KMS-11 (cell line): ENCODE data around the gene TMEM119.

ENCODE experiments used
- H2AFZ ChIP-seq: fragments of 200-600 bp; sonication (generic); 2 replicates; pipeline ENCODE4 v1.6.1; 2016; ENCODE audit warnings: antibody characterized with exemption, mixed run types, low read depth
- H3K27ac ChIP-seq: fragments of 200-600 bp; sonication (generic); 2 replicates; pipeline ENCODE4 v1.6.1; 2016; ENCODE audit warnings: mild to moderate bottlenecking, mixed run types
- H3K27me3 ChIP-seq: fragments of 200-600 bp; sonication (generic); 2 replicates; pipeline ENCODE4 v1.6.1; 2017; ENCODE audit warnings: mild to moderate bottlenecking, low read depth, mixed run types, moderate library complexity; ENCODE audit not compliant: insufficient read depth
- H3K36me3 ChIP-seq: fragments of 200-600 bp; sonication (generic); 2 replicates; pipeline ENCODE4 v1.6.1; 2017; ENCODE audit warnings: mild to moderate bottlenecking, mixed run types; ENCODE audit not compliant: insufficient read depth
- H3K4me1 ChIP-seq: fragments of 200-600 bp; sonication (generic); 2 replicates; pipeline ENCODE4 v1.6.1; 2016; ENCODE audit warnings: mild to moderate bottlenecking, low read depth, mixed run types; ENCODE audit not compliant: poor library complexity, severe bottlenecking
- H3K4me2 ChIP-seq: fragments of 200-600 bp; sonication (generic); 2 replicates; pipeline ENCODE4 v1.7.0; 2016; ENCODE audit warnings: mild to moderate bottlenecking, mixed run types
- H3K4me3 ChIP-seq: fragments of 200-600 bp; sonication (generic); IDR thresholded peaks from 2 replicates; pipeline ENCODE4 v1.6.1; 2017; ENCODE audit warnings: low read depth, low read length, mixed read lengths; ENCODE audit not compliant: insufficient read depth
- H3K79me2 ChIP-seq: fragments of 200-600 bp; sonication (generic); 2 replicates; pipeline ENCODE4 v1.6.1; 2016; ENCODE audit warnings: low read depth, mixed run types; ENCODE audit not compliant: insufficient read depth
- H3K9ac ChIP-seq: fragments of 200-600 bp; sonication (generic); 2 replicates; pipeline ENCODE4 v1.6.1; 2016; ENCODE audit warnings: mild to moderate bottlenecking, mixed run types
- H4K20me1 ChIP-seq: fragments of 200-600 bp; sonication (generic); 2 replicates; pipeline ENCODE4 v1.6.1; 2016; ENCODE audit warnings: mild to moderate bottlenecking, mixed run types; ENCODE audit not compliant: insufficient read depth
- CTCF ChIP-seq: fragments of 200-600 bp; sonication (generic); conservative IDR thresholded peaks from 2 replicates; pipeline ENCODE4 v1.6.1; 2017; ENCODE audit warnings: low read depth, mild to moderate bottlenecking, antibody characterized with exemption, low read length, moderate library complexity, mixed read lengths

The TMEM119 gene

GRCh38 chr12:108629824-108630476, 32.1 kb upstream of the TMEM119 start:
- Histone ChIP-seq H3K27ac (peak overlapping the region; percentile 12; the same call in 1 of the 2 replicates), H3K79me2 (peaks cover 84% of the 10 kb centered on the region), H3K4me1 (peaks cover 82% of the 10 kb centered on the region), H3K4me3 (no peak overlapping the region), H3K4me2 (peak overlapping the region; percentile 94), H3K36me3 (no peaks in the 10 kb centered on the region), H3K9ac (no peak overlapping the region), H2AFZ (no peak overlapping the region), H4K20me1 (no peaks in the 10 kb centered on the region), H3K27me3 (no peaks in the 10 kb centered on the region)
- no peak for TF ChIP-seq CTCF

GRCh38 chr12:108629151-108629550, 31.3 kb upstream of the TMEM119 start:
- Histone ChIP-seq H3K9ac (no peak overlapping the region; the same call in 1 of the 2 replicates), H3K4me2 (peak overlapping the region; percentile 94), H3K79me2 (peaks cover 88% of the 10 kb centered on the region), H3K27me3 (no peaks in the 10 kb centered on the region), H4K20me1 (no peaks in the 10 kb centered on the region), H2AFZ (no peak overlapping the region), H3K4me3 (no peak overlapping the region), H3K4me1 (peaks cover 74% of the 10 kb centered on the region), H3K27ac (peak overlapping the region; percentile 11; the same call in 1 of the 2 replicates), H3K36me3 (no peaks in the 10 kb centered on the region)
- no peak for TF ChIP-seq CTCF

- Histone ChIP-seq H3K4me2 (peak overlapping the region; percentile 27; the same call in 1 of the 2 replicates), H3K27me3 (no peaks in the 10 kb centered on the region), H3K79me2 (peaks cover 78% of the 10 kb centered on the region), H2AFZ (no peak overlapping the region), H3K27ac (peak overlapping the region; percentile 36; the same call in 1 of the 2 replicates), H3K36me3 (no peaks in the 10 kb centered on the region; the same call in 1 of the 2 replicates), H3K4me3 (no peak overlapping the region), H3K9ac (no peak overlapping the region), H3K4me1 (peaks cover 67% of the 10 kb centered on the region), H4K20me1 (no peaks in the 10 kb centered on the region)
- TF ChIP-seq CTCF, result no peak
Measured at GRCh38 chr12:108627134-108627920, 29.4 kb upstream of the TMEM119 start.

- no peaks in the 10 kb centered on the region for H4K20me1 ChIP-seq
- H3K27me3 ChIP-seq, result no peaks in the 10 kb centered on the region
- H3K36me3 ChIP-seq, result no peaks in the 10 kb centered on the region; the same call in 1 of the 2 replicates
- TF ChIP-seq CTCF, result no peak
- peaks cover 57% of the 10 kb centered on the region for H3K79me2 ChIP-seq
- H3K9ac ChIP-seq, result no peak overlapping the region
- peaks cover 49% of the 10 kb centered on the region for H3K4me1 ChIP-seq
- H3K4me3 ChIP-seq, result no peak overlapping the region
- H3K4me2 ChIP-seq, result no peak overlapping the region
- H2AFZ ChIP-seq, result no peak overlapping the region
- H3K27ac ChIP-seq, result no peak overlapping the region
Measured at GRCh38 chr12:108625228-108625627, 27.3 kb upstream of the TMEM119 start.
